SK-N-MC (cell line): Measurements from ENCODE around the gene IGSF9B.

ENCODE experiments used
- EZH2 ChIP-seq: fragments of 200-600 bp; sonication (generic); IDR thresholded peaks from one replicate; pipeline ENCODE4 v1.6.1; 2017; ENCODE audit warnings: antibody characterized with exemption
- FOXP2 ChIP-seq: optimal IDR thresholded peaks from 2 replicates; pipeline ENCODE3; 2011; ENCODE audit warnings: mild to moderate bottlenecking, moderate library complexity; ENCODE audit not compliant: insufficient read depth; ENCODE audit errors: extremely low read length, control extremely low read depth
- POLR2AphosphoS5 ChIP-seq: IDR thresholded peaks from 2 replicates; pipeline ENCODE4 v1.6.1; 2012; ENCODE audit warnings: mild to moderate bottlenecking, low read depth, low read length, borderline replicate concordance

DNA sequence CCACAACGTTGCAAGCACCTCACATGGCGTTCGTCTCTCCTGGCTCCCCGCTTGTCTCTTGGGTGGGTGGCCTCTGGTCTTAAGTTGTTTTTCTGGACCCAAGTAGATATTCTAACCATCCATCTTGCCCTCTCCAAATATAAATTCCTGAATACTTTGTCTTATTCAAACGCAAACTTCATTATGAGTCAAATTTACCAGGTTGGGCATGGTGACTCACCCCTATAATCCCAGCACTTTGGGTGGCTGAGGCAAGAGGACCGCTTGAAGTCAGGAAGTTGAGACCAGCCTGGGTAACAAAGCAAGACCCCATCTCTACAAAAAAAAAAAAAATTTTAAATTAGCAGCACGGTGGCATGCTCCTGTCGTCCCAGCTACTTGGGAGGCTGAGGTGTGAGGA is 5.1 kb upstream of the IGSF9B start:
- TF ChIP-seq POLR2AphosphoS5 (no peak), EZH2 (no peak), FOXP2 (no peak)
